ENCODE data around the gene S100A2.

The S100A2 gene

DNA sequence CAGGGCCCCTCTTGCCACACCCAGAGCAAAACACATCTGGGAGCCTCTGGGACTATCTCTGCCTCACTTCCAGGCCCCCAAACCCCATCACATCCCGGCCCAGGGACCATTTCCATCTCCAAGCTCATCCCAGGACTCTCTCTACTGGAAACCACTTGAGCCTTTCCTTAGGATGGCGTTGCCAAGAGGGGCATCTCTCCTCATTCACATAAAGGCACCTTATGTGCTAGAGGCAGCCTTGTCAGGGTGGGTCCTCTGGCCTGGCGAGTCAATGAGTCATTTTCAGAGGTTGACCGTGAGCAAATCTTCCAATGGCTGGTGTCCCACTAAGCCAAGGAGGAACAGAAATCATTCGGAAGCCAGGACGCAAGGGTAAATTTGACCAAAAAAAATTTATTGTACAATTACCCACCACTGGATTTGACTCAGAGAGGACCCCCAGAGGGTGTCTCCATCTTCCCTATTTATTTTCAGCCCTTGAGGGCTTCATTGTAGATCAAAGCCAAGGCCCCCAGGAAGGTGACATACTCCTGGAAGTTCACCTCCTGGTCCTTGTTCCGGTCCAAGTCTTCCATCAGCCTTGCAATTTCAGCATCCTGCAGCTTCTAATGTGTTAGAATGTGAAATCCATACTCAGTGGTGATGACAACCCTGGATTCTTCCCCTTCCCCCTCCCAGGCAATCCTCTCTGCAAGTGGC, 31.3 kb downstream of the S100A2 start:
- no peaks in the 10 kb centered on the region for H3K27me3 ChIP-seq (ENCODE audit: control insufficient read depth, insufficient read depth, low read length)
- no peak overlapping the region for H3K9ac ChIP-seq
- no peak for TF ChIP-seq CTCF (IDR thresholded peaks at IDR 0.05)
- H3K79me2 ChIP-seq, result no peaks in the 10 kb centered on the region
- no peak overlapping the region for H2AFZ ChIP-seq
- H3K27ac ChIP-seq, result no peak overlapping the region
- no peak overlapping the region for H3K4me2 ChIP-seq (ENCODE audit: low read length)
- no peaks in the 10 kb centered on the region for H3K9me3 ChIP-seq (ENCODE audit: control insufficient read depth, low read length)
- H3K4me1 ChIP-seq, result peaks cover 4% of the 10 kb centered on the region
- H3K4me3 ChIP-seq (ENCODE audit: low read depth, low read length), result no peak overlapping the region
- H3K36me3 ChIP-seq (ENCODE audit: control insufficient read depth, insufficient read depth, low read length), result no peaks in the 10 kb centered on the region

DNA sequence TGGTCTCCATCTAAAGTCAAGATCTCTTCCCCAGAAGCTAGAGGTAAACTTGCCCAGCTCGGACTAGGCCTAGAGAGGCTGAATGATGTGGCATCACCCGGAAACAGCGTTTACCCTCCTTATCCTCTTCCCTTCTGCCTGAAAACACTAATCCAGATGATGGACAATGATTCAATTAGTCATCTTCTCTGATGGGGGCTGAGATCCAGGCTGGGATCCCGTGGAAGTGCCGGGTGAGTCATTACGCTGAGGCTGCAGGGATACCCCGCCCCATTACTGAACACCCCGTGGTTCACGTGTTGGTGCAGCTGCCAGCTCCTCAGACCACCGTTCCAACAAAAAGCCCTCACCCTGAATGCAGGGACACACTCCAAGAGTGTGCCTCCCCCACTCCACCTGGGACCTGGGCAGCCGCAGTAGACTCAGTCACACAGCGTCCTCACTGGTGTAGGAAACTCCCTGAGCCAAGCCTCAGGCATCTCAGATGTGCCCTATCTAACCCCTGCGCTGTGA, 31.9 kb downstream of the S100A2 start:
- no peaks in the 10 kb centered on the region for H3K79me2 ChIP-seq
- H3K9me3 ChIP-seq (ENCODE audit: control insufficient read depth, low read length), result no peaks in the 10 kb centered on the region
- H3K9ac ChIP-seq, result no peak overlapping the region
- no peaks in the 10 kb centered on the region for H3K36me3 ChIP-seq (ENCODE audit: control insufficient read depth, insufficient read depth, low read length)
- H3K4me1 ChIP-seq, result peaks cover 4% of the 10 kb centered on the region
- H3K27ac ChIP-seq, result no peak overlapping the region
- no peaks in the 10 kb centered on the region for H3K27me3 ChIP-seq (ENCODE audit: control insufficient read depth, insufficient read depth, low read length)
- no peak overlapping the region for H2AFZ ChIP-seq
- no peak overlapping the region for H3K4me3 ChIP-seq (ENCODE audit: low read depth, low read length)
- H3K4me2 ChIP-seq (ENCODE audit: low read length), result no peak overlapping the region
- no peak for TF ChIP-seq CTCF (IDR thresholded peaks at IDR 0.05)

GRCh38 chr1:153532769-153533599, 32.7 kb downstream of the S100A2 start:
- peak; percentile 43 for TF ChIP-seq CTCF (IDR thresholded peaks at IDR 0.05)
- Histone ChIP-seq H3K9me3 (ENCODE audit: control insufficient read depth, low read length) (no peaks in the 10 kb centered on the region), H3K36me3 (ENCODE audit: control insufficient read depth, insufficient read depth, low read length) (no peaks in the 10 kb centered on the region), H2AFZ (no peak overlapping the region), H3K4me2 (ENCODE audit: low read length) (no peak overlapping the region), H3K27ac (no peak overlapping the region), H3K4me3 (ENCODE audit: low read depth, low read length) (no peak overlapping the region), H3K27me3 (ENCODE audit: control insufficient read depth, insufficient read depth, low read length) (no peaks in the 10 kb centered on the region), H3K4me1 (peaks cover 4% of the 10 kb centered on the region), H3K79me2 (no peaks in the 10 kb centered on the region), H3K9ac (no peak overlapping the region)

DNA sequence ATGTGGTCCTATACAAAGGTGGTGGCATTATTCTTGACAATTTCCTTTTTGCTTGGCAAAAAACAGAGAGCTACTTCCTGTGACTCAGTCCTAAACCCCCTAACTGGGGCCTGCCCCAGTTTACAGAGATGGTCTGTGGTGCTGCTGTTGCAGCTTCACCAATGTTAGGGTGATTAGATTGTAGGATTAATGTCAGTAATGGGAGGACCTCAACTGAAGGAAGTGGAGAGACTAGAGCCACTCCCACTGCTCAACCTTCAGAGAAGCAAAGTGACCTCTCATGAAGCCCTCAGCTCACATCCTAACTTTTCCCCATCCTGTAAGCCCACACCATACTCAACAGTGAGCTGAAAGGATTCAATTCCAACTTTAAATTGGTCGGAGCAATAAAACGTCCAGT, 33.5 kb downstream of the S100A2 start:
- no peak overlapping the region for H3K9ac ChIP-seq
- no peaks in the 10 kb centered on the region for H3K9me3 ChIP-seq (ENCODE audit: control insufficient read depth, low read length)
- peaks cover 4% of the 10 kb centered on the region for H3K4me1 ChIP-seq
- no peak overlapping the region for H3K27ac ChIP-seq
- no peak overlapping the region for H3K4me2 ChIP-seq (ENCODE audit: low read length)
- no peak overlapping the region for H2AFZ ChIP-seq
- H3K79me2 ChIP-seq, result no peaks in the 10 kb centered on the region
- TF ChIP-seq CTCF (IDR thresholded peaks at IDR 0.05), result no peak
- H3K4me3 ChIP-seq (ENCODE audit: low read depth, low read length), result no peak overlapping the region
- no peaks in the 10 kb centered on the region for H3K36me3 ChIP-seq (ENCODE audit: control insufficient read depth, insufficient read depth, low read length)
- no peaks in the 10 kb centered on the region for H3K27me3 ChIP-seq (ENCODE audit: control insufficient read depth, insufficient read depth, low read length)
